ENCODE data around the gene SPIRE2. TPM values are rescaled to one million over a fixed set of nuclear protein-coding genes. Genes with fewer than 3 reads are reported as not detected.

SPIRE2 gene
- total RNA-seq, 1 donor = 0.72 TPM

DNA sequence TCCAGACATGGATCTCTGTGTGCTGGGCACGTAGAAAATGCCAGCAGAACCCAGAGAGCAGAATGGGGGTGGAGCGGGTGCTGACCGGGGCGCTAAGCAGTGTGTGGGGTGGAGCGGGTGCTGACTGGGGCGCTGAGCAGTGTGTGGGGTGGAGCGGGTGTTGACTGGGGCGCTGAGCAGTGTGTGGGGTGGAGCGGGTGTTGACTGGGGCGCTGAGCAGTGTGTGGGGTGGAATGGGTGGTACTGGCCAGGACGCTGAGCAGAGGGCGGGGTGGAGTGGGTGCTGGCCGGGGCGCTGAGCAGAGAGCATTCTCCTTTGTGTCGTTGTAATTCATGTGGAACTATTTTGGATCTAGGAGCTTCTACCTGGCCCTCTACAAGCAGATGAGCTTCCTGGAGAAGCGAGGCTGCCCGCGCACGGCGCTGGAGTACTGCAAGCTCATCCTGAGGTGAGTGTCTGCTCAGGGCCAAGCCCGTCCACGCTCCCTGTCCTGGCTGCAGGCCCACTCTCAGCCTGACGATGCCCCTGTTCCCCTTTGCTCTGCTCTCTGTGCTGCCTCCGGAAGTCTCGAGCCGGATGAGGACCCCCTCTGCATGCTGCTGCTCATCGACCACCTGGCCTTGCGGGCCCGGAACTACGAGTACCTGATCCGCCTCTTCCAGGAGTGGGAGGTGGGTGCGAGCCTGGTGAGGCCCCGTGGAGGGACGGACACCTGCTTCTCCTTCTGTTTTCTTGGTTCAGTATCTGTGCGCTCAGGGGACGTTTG lies 70.1 kb downstream of the SPIRE2 start:
- Histone ChIP-seq H3K27me3 (ENCODE audit: insufficient read depth, low read length) (no peaks in the 10 kb centered on the region), H3K9me3 (ENCODE audit: low read depth, low read length) (no peaks in the 10 kb centered on the region), H4K20me1 (ENCODE audit: insufficient read depth, low read length) (peaks cover 14% of the 10 kb centered on the region), H3K4me1 (ENCODE audit: insufficient read depth, low read length) (no peaks in the 10 kb centered on the region), H3K36me3 (ENCODE audit: insufficient read depth, low read length) (peaks cover 69% of the 10 kb centered on the region), H3K4me3 (ENCODE audit: insufficient read depth, low read length) (no peak overlapping the region), H2AFZ (ENCODE audit: low read length) (no peak overlapping the region), H3K4me2 (ENCODE audit: insufficient read depth, low read length) (no peak overlapping the region), H3K79me2 (ENCODE audit: insufficient read depth, low read length) (peaks cover 4% of the 10 kb centered on the region), H3K27ac (ENCODE audit: low read depth, low read length) (no peak overlapping the region)
- DNase-seq (ENCODE audit: insufficient read length, low spot score, missing footprints) = peak; percentile 45
- TF ChIP-seq, protein P1, sequence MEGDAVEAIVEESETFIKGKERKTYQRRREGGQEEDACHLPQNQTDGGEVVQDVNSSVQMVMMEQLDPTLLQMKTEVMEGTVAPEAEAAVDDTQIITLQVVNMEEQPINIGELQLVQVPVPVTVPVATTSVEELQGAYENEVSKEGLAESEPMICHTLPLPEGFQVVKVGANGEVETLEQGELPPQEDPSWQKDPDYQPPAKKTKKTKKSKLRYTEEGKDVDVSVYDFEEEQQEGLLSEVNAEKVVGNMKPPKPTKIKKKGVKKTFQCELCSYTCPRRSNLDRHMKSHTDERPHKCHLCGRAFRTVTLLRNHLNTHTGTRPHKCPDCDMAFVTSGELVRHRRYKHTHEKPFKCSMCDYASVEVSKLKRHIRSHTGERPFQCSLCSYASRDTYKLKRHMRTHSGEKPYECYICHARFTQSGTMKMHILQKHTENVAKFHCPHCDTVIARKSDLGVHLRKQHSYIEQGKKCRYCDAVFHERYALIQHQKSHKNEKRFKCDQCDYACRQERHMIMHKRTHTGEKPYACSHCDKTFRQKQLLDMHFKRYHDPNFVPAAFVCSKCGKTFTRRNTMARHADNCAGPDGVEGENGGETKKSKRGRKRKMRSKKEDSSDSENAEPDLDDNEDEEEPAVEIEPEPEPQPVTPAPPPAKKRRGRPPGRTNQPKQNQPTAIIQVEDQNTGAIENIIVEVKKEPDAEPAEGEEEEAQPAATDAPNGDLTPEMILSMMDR (IDR thresholded peaks at IDR 0.05; ENCODE audit: extremely low read depth, low read depth, low read length) = no peak

DNA sequence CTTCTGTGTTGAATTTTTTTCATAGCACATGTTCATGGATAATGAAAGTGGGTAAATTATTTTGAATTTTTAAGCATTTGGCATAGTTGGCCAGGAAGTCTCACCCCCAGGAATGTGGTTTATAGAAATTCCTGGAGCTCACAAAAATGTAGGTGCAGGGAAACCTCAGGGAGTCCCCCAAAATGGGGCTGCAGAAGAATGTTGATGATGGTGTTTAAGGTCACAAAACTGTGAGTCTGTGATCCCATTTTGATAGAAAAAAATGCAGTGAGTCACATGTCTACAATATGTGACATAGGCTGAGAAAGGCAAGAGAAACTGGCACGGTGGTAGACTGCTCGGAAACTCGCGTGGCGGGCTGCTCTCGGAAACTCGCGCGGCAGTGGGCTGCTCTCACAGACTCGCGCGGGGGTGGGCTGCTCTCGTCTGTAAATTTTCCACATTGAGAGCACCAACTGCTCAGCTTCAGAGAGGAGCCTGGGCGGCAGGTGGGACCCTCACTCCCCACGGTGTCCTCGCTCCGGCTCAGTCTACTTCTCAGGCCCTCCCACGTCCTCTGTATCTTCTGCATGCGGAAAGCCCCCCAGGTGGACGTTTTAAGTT lies 71.7 kb downstream of the SPIRE2 start:
- H3K27me3 ChIP-seq (ENCODE audit: insufficient read depth, low read length) = no peaks in the 10 kb centered on the region
- H3K4me1 ChIP-seq (ENCODE audit: insufficient read depth, low read length) = no peaks in the 10 kb centered on the region
- H3K4me2 ChIP-seq (ENCODE audit: insufficient read depth, low read length) = no peak overlapping the region
- H3K9me3 ChIP-seq (ENCODE audit: low read depth, low read length) = no peaks in the 10 kb centered on the region
- DNase-seq (ENCODE audit: insufficient read length, low spot score, missing footprints) = peak; percentile 87
- H3K27ac ChIP-seq (ENCODE audit: low read depth, low read length) = no peak overlapping the region
- peaks cover 4% of the 10 kb centered on the region for H3K79me2 ChIP-seq (ENCODE audit: insufficient read depth, low read length)
- H3K36me3 ChIP-seq (ENCODE audit: insufficient read depth, low read length) = peaks cover 71% of the 10 kb centered on the region
- TF ChIP-seq, protein P1 (IDR thresholded peaks at IDR 0.05; ENCODE audit: extremely low read depth, low read depth, low read length) = no peak
- H2AFZ ChIP-seq (ENCODE audit: low read length) = no peak overlapping the region
- H4K20me1 ChIP-seq (ENCODE audit: insufficient read depth, low read length) = peaks cover 21% of the 10 kb centered on the region
- H3K4me3 ChIP-seq (ENCODE audit: insufficient read depth, low read length) = no peak overlapping the region

DNA sequence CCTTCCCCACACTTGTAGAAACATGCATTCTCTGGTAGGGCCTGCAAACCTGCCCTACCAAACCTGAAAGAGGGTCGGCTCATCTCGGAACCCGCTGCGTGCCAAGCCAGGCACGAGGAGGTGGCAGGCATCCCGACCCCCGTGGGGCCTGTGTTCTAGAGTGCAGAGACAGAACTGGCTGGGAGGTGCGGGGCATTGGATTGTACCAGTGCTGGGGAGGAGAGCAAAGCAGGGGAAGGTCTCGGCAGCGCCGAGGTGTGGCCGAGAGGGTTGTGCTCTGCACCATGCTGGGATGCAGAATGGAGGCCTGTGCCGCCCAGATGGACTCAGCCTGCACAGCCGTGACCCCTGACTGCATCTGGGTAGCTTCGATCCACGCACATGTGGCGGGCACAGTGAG lies 72.6 kb downstream of the SPIRE2 start:
- H3K4me1 ChIP-seq (ENCODE audit: insufficient read depth, low read length) = no peaks in the 10 kb centered on the region
- TF ChIP-seq, protein P1 (IDR thresholded peaks at IDR 0.05; ENCODE audit: extremely low read depth, low read depth, low read length) = no peak
- no peak overlapping the region for H2AFZ ChIP-seq (ENCODE audit: low read length)
- H3K27me3 ChIP-seq (ENCODE audit: insufficient read depth, low read length) = no peaks in the 10 kb centered on the region
- H4K20me1 ChIP-seq (ENCODE audit: insufficient read depth, low read length) = peaks cover 26% of the 10 kb centered on the region
- no peak overlapping the region for H3K27ac ChIP-seq (ENCODE audit: low read depth, low read length)
- peaks cover 4% of the 10 kb centered on the region for H3K79me2 ChIP-seq (ENCODE audit: insufficient read depth, low read length)
- H3K36me3 ChIP-seq (ENCODE audit: insufficient read depth, low read length) = peaks cover 71% of the 10 kb centered on the region
- no peaks in the 10 kb centered on the region for H3K9me3 ChIP-seq (ENCODE audit: low read depth, low read length)
- DNase-seq (ENCODE audit: insufficient read length, low spot score, missing footprints) = no peak
- no peak overlapping the region for H3K4me2 ChIP-seq (ENCODE audit: insufficient read depth, low read length)
- no peak overlapping the region for H3K4me3 ChIP-seq (ENCODE audit: insufficient read depth, low read length)

DNA sequence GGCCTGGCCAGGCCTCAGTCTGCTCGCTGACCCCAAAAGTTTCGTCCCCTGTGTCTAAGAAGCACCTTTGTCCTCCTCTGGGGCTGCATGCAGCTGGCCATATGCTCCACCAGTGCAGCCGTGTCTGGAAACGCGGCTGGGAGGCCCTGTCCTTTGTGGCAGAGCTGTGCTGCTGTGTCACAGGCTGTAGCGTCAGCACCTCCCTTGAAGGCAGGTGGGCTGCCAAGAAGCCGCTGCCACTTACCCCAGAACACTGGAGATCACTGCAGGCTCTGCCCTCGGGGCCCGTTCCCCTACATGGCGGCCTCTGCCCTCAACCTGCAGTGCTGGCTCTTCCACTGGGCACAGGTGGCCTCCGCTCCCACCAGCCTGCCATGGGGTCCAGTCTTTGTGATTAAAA lies 74.7 kb downstream of the SPIRE2 start:
- Histone ChIP-seq H2AFZ (ENCODE audit: low read length) (no peak overlapping the region), H3K9me3 (ENCODE audit: low read depth, low read length) (no peaks in the 10 kb centered on the region), H3K4me2 (ENCODE audit: insufficient read depth, low read length) (no peak overlapping the region), H3K4me3 (ENCODE audit: insufficient read depth, low read length) (no peak overlapping the region), H3K27ac (ENCODE audit: low read depth, low read length) (no peak overlapping the region), H4K20me1 (ENCODE audit: insufficient read depth, low read length) (peaks cover 24% of the 10 kb centered on the region), H3K36me3 (ENCODE audit: insufficient read depth, low read length) (peaks cover 70% of the 10 kb centered on the region), H3K27me3 (ENCODE audit: insufficient read depth, low read length) (no peaks in the 10 kb centered on the region), H3K4me1 (ENCODE audit: insufficient read depth, low read length) (no peaks in the 10 kb centered on the region), H3K79me2 (ENCODE audit: insufficient read depth, low read length) (peaks cover 4% of the 10 kb centered on the region)
- TF ChIP-seq, protein P1 (IDR thresholded peaks at IDR 0.05; ENCODE audit: extremely low read depth, low read depth, low read length) = no peak
- peak; percentile 79 for DNase-seq (ENCODE audit: insufficient read length, low spot score, missing footprints)

Data from osteoblast (primary cell).